ENCODE data around the gene SOX2.

DNA sequence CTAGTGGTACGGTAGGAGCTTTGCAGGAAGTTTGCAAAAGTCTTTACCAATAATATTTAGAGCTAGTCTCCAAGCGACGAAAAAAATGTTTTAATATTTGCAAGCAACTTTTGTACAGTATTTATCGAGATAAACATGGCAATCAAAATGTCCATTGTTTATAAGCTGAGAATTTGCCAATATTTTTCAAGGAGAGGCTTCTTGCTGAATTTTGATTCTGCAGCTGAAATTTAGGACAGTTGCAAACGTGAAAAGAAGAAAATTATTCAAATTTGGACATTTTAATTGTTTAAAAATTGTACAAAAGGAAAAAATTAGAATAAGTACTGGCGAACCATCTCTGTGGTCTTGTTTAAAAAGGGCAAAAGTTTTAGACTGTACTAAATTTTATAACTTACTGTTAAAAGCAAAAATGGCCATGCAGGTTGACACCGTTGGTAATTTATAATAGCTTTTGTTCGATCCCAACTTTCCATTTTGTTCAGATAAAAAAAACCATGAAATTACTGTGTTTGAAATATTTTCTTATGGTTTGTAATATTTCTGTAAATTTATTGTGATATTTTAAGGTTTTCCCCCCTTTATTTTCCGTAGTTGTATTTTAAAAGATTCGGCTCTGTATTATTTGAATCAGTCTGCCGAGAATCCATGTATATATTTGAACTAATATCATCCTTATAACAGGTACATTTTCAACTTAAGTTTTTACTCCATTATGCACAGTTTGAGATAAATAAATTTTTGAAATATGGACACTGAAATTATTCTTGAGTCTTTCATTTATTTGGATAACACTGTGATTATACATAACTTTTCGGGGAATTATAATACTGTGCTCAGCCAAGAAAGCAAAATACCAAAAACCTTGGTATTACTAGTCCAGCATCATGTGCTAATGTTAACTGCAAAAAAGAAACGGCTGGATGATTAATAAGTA is 2.2 kb downstream of the SOX2 start:
- TF ChIP-seq CTCF (IDR thresholded peaks at IDR 0.05) = no peak
- TF ChIP-seq POLR2A (IDR thresholded peaks at IDR 0.05) = no peak
- no peak for TF ChIP-seq POLR2AphosphoS5 (IDR thresholded peaks at IDR 0.05)
- TF ChIP-seq EP300 (IDR thresholded peaks at IDR 0.05) = no peak
